Activated CD8-positive, alpha-beta memory T cell treated with anti-CD3 and anti-CD28 coated beads for 24 hours (primary cell): ENCODE measurements around the gene ATL1.
A peak's percentile ranks its signal among the peaks of the same experiment; 100 is the strongest.
"Not testable (repeated sequence)": the region's sequence is repeated elsewhere in the genome, so short reads cannot be mapped to it uniquely, and the experiment has no call there.

Experiments used
- DNase-seq: peaks from one replicate; pipeline ENCODE4 v3.0.0-alpha.2; 2020

Gene ATL1

GRCh38 chr14:50659327-50659974 is 99.5 kb downstream of the ATL1 start:
- DNase-seq: no peak

- not testable (repeated sequence) for DNase-seq
Observed at GRCh38 chr14:50664579-50664978, 104.6 kb downstream of the ATL1 start.

- DNase-seq: not testable (repeated sequence)
Observed at GRCh38 chr14:50665300-50665699, 105.4 kb downstream of the ATL1 start.

GRCh38 chr14:50666772-50667683 is 107.1 kb downstream of the ATL1 start:
- DNase-seq: no peak

GRCh38 chr14:50667684-50667995 is 107.7 kb downstream of the ATL1 start:
- DNase-seq: no peak

GRCh38 chr14:50667996-50668825 is 108.3 kb downstream of the ATL1 start, which contains the start of gene SAV1:
Gene SAV1, minus strand, starts transcription at chr14:50668306. Its CDS starts 339 bp downstream, at chr14:50667967.
- peak; percentile 83 for DNase-seq

- no peak for DNase-seq
Observed at GRCh38 chr14:50668826-50669143, 108.8 kb downstream of the ATL1 start.

GRCh38 chr14:50669441-50669986 is 109.6 kb downstream of the ATL1 start:
- no peak for DNase-seq

GRCh38 chr14:50670196-50670865 is 110.4 kb downstream of the ATL1 start:
- DNase-seq: no peak

- DNase-seq: no peak
Observed at GRCh38 chr14:50670866-50671256, 110.9 kb downstream of the ATL1 start.

- no peak for DNase-seq
Observed at GRCh38 chr14:50675597-50675996, 115.7 kb downstream of the ATL1 start.

- no peak for DNase-seq
Observed at GRCh38 chr14:50676814-50677516, 117.0 kb downstream of the ATL1 start.

GRCh38 chr14:50677527-50678063 is 117.7 kb downstream of the ATL1 start:
- no peak for DNase-seq

- no peak for DNase-seq
Observed at GRCh38 chr14:50678163-50678562, 118.2 kb downstream of the ATL1 start.

GRCh38 chr14:50679674-50680073 is 119.7 kb downstream of the ATL1 start:
- no peak for DNase-seq
